Breast epithelium (tissue), 4 donors: ENCODE measurements around the gene FLNB. TPM values are rescaled to one million over a fixed set of nuclear protein-coding genes. Genes with fewer than 3 reads are reported as not detected.

Experiments used
- DNase-seq, 2 donors: peaks; one replicate each; pipeline ENCODE4 v3.0.0-alpha.2; 2019; ENCODE audit warnings: low spot score in 2 of 2
- H3K27ac ChIP-seq, 2 donors: fragments of 200-600 bp; sonication (generic) in 1 of 2; one replicate each; pipeline ENCODE4 v1.5.1; 2016 to 2019; ENCODE audit warnings: mild to moderate bottlenecking in 1 of 2
- H3K27me3 ChIP-seq, 2 donors: fragments of 200-600 bp; sonication (generic) in 1 of 2; one replicate each; pipeline versions ENCODE4 v1.5.1 to v1.6.0; 2017 to 2019; ENCODE audit warnings: control low read depth in 1 of 2, mild to moderate bottlenecking in 1 of 2
- H3K36me3 ChIP-seq: fragments of 200-600 bp; one replicate; pipeline ENCODE4 v1.5.1; 2019
- H3K4me1 ChIP-seq, 2 donors: fragments of 200-600 bp; sonication (generic); one replicate each; pipeline ENCODE4 v1.5.1; 2016 to 2019; ENCODE audit warnings: control low read depth in 1 of 2
- H3K4me3 ChIP-seq, 3 donors: fragments of 200-600 bp; sonication (generic); 1 replicate in 2 of 3; 2 replicates in 1 of 3; pipeline ENCODE4 v1.5.1; 2016 to 2019; ENCODE audit warnings: mild to moderate bottlenecking in 3 of 3, moderate library complexity in 2 of 3
- H3K9me3 ChIP-seq, 2 donors: fragments of 200-600 bp; sonication (generic) in 1 of 2; one replicate each; pipeline ENCODE4 v1.5.1; 2016 to 2019; ENCODE audit warnings: control low read depth in 1 of 2
- POLR2A ChIP-seq: fragments of 450-650 bp; IDR thresholded peaks from one replicate; pipeline ENCODE4 v1.6.1; 2016; ENCODE audit warnings: antibody characterized with exemption, mild to moderate bottlenecking, moderate library complexity
- POLR2AphosphoS5 ChIP-seq, 3 donors: sonication (generic); formaldehyde crosslinking; IDR thresholded peaks; one replicate each; pipeline ENCODE4 v1.6.1; 2017; ENCODE audit warnings: antibody characterized with exemption in 3 of 3
- intact Hi-C: fragments of 100-400 bp; cut with DNase I; formaldehyde crosslinking; loops from one replicate; pipeline ENCODE4 v1.15.1; 2023; ENCODE audit warnings: low total_unique reads
- total RNA-seq, 3 donors: library from RNA; depleted of rRNA; stranded (reverse); fragments of >200 nt; gene quantifications; one replicate each; pipeline ENCODE4 v1.1.0, GENCODE V29; 2016
- TF ChIP-seq, protein P1 (sequence below), 3 donors: fragments of 450-650 bp; IDR thresholded peaks; one replicate each; pipeline ENCODE4 v1.5.1; 2016 to 2017; ENCODE audit warnings: antibody characterized with exemption in 3 of 3, mild to moderate bottlenecking in 3 of 3, moderate library complexity in 3 of 3

The FLNB gene
- total RNA-seq, 3 donors from 2014 or later, result 40.3 to 242 (median 164) TPM

DNA sequence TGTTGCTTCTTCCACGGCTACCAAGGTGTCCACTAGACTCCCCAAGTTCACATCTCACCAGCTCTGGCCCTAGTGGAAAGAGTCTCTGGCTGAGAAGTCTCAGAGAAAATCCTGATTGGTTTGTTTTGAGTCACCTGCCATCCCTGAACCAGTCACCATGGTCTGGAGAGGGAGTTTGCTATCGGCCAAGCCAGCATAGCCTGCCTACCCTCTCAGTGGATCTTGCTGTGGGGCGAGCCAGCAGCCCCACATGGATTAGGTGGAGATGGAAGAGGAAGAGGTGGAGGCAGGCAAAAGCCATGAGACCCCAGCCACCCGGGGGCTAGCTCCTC, 48.1 kb upstream of the FLNB start:
- Histone ChIP-seq H3K4me1 (no peaks in the 10 kb centered on the region), H3K27ac (peak overlapping the region in 1 of 2 donors; percentile 33), H3K36me3 (no peaks in the 10 kb centered on the region), H3K9me3 (no peaks in the 10 kb centered on the region), H3K4me3 (no peak overlapping the region), H3K27me3 (no peaks in the 10 kb centered on the region)
- no peak for DNase-seq
- no peak for TF ChIP-seq POLR2AphosphoS5 (IDR thresholded peaks at IDR 0.05)
- TF ChIP-seq, protein P1, sequence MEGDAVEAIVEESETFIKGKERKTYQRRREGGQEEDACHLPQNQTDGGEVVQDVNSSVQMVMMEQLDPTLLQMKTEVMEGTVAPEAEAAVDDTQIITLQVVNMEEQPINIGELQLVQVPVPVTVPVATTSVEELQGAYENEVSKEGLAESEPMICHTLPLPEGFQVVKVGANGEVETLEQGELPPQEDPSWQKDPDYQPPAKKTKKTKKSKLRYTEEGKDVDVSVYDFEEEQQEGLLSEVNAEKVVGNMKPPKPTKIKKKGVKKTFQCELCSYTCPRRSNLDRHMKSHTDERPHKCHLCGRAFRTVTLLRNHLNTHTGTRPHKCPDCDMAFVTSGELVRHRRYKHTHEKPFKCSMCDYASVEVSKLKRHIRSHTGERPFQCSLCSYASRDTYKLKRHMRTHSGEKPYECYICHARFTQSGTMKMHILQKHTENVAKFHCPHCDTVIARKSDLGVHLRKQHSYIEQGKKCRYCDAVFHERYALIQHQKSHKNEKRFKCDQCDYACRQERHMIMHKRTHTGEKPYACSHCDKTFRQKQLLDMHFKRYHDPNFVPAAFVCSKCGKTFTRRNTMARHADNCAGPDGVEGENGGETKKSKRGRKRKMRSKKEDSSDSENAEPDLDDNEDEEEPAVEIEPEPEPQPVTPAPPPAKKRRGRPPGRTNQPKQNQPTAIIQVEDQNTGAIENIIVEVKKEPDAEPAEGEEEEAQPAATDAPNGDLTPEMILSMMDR (IDR thresholded peaks at IDR 0.05), result no peak
- TF ChIP-seq POLR2A, result no peak
- intact Hi-C loops, result no loop called here

DNA sequence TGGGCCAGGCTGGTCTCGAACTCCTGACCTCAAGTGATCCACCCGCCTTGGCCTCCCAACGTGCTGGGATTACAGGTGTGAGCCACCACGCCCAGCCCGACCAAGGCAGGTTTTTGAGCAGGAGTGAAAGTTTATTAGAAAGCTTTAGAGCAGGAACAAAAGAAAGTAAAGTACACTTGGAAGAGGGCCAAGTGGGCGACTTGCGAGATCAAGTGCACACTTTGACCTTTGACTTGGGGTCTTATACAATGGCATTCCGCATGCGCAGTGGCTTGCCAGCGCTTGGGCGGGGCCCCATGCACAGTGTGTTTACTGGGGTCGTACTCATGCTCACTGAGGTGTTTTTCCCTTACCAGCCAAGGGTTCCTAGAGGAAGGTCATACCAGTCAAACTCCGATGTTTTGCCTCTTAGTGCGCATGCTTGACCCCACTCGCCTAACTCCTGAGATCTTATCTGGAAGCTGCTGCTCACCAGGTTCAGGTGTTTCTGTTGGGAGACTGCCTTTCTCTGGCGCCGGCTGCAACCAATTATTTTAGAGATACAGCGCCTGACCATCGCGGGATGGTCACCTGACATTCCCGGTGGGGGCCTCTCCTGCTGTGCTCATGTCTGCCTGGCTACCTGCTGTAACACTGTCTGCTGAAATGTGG, 46.9 kb upstream of the FLNB start:
- DNase-seq, result no peak
- Histone ChIP-seq H3K4me3 (no peak overlapping the region), H3K36me3 (no peaks in the 10 kb centered on the region), H3K27me3 (no peaks in the 10 kb centered on the region), H3K27ac (no peak overlapping the region), H3K4me1 (no peaks in the 10 kb centered on the region), H3K9me3 (no peaks in the 10 kb centered on the region)
- TF ChIP-seq, protein P1 (IDR thresholded peaks at IDR 0.05), result no peak
- TF ChIP-seq POLR2A (no peak), POLR2AphosphoS5 (IDR thresholded peaks at IDR 0.05) (no peak)
- intact Hi-C loops, result no loop called here

DNA sequence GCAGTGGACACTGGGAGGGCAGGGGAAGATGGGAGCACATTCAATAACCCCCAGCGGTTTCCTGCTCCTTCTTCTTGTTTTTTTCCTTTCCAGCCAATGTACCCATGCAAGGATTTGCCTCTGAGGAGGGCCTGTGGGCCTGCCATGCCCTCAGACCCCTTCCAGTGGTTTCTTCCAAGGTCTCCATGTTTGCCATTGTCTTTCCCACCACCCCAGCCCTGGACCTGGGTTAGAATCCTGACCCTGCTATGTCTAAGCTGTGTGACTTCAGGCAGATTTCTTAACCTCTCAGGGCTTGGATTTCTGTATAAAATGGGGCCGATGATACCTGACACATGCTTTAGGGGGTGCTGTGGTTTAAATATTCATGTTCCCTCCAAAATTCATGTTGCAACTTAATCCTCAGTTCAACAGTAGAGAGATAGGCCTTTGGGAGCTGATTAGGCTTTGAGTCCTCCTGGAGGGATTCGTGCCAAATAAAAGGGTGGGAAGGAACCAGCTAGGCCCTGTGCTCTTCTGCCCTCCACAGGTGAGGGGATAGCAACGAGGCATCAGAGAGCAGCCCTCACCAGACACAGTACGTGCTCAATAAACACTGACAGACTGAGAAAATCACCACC, 46.3 kb upstream of the FLNB start:
- Histone ChIP-seq H3K9me3 (no peaks in the 10 kb centered on the region), H3K4me3 (no peak overlapping the region), H3K27ac (no peak overlapping the region), H3K36me3 (no peaks in the 10 kb centered on the region), H3K4me1 (no peaks in the 10 kb centered on the region), H3K27me3 (no peaks in the 10 kb centered on the region)
- DNase-seq, result no peak
- no peak for TF ChIP-seq POLR2A
- TF ChIP-seq POLR2AphosphoS5 (IDR thresholded peaks at IDR 0.05), result no peak
- TF ChIP-seq, protein P1 (IDR thresholded peaks at IDR 0.05), result no peak
- intact Hi-C loops, result no loop called here

DNA sequence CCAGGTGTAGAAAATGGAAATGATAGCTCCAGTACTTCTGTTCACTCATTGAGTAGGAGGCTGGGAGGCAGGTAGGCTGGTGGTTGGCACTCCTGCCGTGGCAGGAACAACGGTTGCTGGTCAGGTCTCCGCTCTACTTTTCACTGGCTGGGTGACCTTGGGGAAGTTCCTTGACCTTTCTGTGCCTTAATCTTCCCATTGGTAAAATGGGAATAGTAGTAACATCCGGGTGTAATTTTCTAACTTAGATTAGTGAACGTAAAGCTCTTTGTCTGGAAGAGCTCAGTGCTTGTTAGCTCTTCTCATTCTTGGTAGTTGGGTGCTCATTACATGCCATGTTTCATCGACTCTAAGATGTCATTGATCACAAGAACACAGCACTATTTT, 45.8 kb upstream of the FLNB start:
- H3K9me3 ChIP-seq, result no peaks in the 10 kb centered on the region
- no peak for DNase-seq
- no peak overlapping the region for H3K27ac ChIP-seq
- TF ChIP-seq, protein P1 (IDR thresholded peaks at IDR 0.05), result no peak
- no peak for TF ChIP-seq POLR2A
- TF ChIP-seq POLR2AphosphoS5 (IDR thresholded peaks at IDR 0.05), result no peak
- no peaks in the 10 kb centered on the region for H3K36me3 ChIP-seq
- intact Hi-C loops, result no loop called here
- no peaks in the 10 kb centered on the region for H3K27me3 ChIP-seq
- H3K4me1 ChIP-seq, result no peaks in the 10 kb centered on the region
- H3K4me3 ChIP-seq, result no peak overlapping the region

DNA sequence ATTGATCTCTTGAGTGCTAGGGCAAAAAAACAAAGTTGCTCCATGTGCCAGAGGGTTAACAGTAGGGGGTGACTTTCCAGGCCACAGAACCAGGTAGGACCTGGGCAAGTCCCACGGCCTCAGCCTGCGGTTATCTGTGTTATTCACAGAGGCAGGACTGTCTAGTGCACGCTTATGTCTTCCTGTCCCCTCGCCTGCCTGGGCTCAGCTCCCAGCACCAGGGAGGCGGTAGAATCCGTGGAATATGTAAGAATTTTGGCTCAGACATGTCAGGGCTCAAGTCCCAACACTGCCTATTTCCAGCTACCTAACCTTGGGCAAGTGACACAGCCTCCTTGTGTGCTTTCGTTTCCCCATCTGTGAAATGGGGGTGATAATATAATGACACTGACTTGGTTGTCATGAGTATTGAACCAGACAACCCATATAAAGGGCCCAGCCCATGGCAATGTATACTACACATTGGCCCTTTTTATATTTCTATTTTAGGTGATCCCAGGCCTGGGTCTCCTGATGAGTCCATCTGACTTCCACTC, 44.3 kb upstream of the FLNB start:
- H3K9me3 ChIP-seq, result no peaks in the 10 kb centered on the region
- DNase-seq, result peak in 1 of 2 donors; percentile 27
- H3K36me3 ChIP-seq, result no peaks in the 10 kb centered on the region
- TF ChIP-seq, protein P1 (IDR thresholded peaks at IDR 0.05), result no peak
- no peak for TF ChIP-seq POLR2A
- TF ChIP-seq POLR2AphosphoS5 (IDR thresholded peaks at IDR 0.05), result no peak
- no peaks in the 10 kb centered on the region for H3K4me1 ChIP-seq
- intact Hi-C loops, result no loop called here
- H3K4me3 ChIP-seq, result no peak overlapping the region
- no peak overlapping the region for H3K27ac ChIP-seq
- no peaks in the 10 kb centered on the region for H3K27me3 ChIP-seq
